A673 (cell line): Measurements from ENCODE around the gene PHEX. TPM values are rescaled to one million over a fixed set of nuclear protein-coding genes. Genes with fewer than 3 reads are reported as not detected.

Experiments used
- BruUV-seq: library from RNA; stranded (reverse); fragments of 400-500 nt; replicated peaks from 2 replicates; lab custom pipeline; 2021; lab: Mats Ljungman, UMichigan
- CTCF ChIA-PET: fragments of 300-600 bp; sonication (Branson Sonifier 250); formaldehyde crosslinking; loops from one replicate; lab custom pipeline; 2022; ENCODE audit warnings: antibody characterized with exemption; lab: Charles Lee
- POLR2A ChIA-PET: fragments of 300-600 bp; sonication (Branson Sonifier 250); formaldehyde crosslinking; loops from one replicate; lab custom pipeline; 2022; ENCODE audit warnings: antibody characterized with exemption; ENCODE audit not compliant: low non-redundant PET; lab: Charles Lee
- DNase-seq: peaks from one replicate; pipeline ENCODE4 v3.0.0-alpha.2; 2015; ENCODE audit warnings: low spot score
- H3K27ac ChIP-seq: fragments of 200-600 bp; sonication (generic); 2 replicates; pipeline ENCODE4 v1.5.1; 2016; ENCODE audit warnings: mixed run types, low read depth, mild to moderate bottlenecking, mixed read lengths, antibody characterized with exemption, low read length; ENCODE audit not compliant: poor library complexity, severe bottlenecking
- H3K27me3 ChIP-seq: fragments of 200-600 bp; sonication (generic); replicated peaks from 2 replicates; pipeline ENCODE4 v1.6.1; 2017; ENCODE audit warnings: mixed run types, low read depth, mild to moderate bottlenecking, mixed read lengths, antibody characterized with exemption, low read length; ENCODE audit not compliant: insufficient read depth, poor library complexity
- H3K36me3 ChIP-seq: fragments of 200-600 bp; sonication (generic); 2 replicates; pipeline ENCODE4 v1.6.1; 2016; ENCODE audit warnings: mixed run types, mild to moderate bottlenecking, mixed read lengths, antibody characterized with exemption, low read length; ENCODE audit not compliant: insufficient read depth, poor library complexity, severe bottlenecking
- H3K4me1 ChIP-seq: fragments of 200-600 bp; sonication (generic); 2 replicates; pipeline ENCODE4 v1.6.1; 2017; ENCODE audit warnings: mixed run types, mild to moderate bottlenecking, mixed read lengths, antibody characterized with exemption, low read length; ENCODE audit not compliant: insufficient read depth, poor library complexity, severe bottlenecking
- H3K4me3 ChIP-seq: fragments of 200-600 bp; sonication (generic); 2 replicates; pipeline ENCODE4 v1.5.1; 2016; ENCODE audit warnings: low read depth, mixed run types, mild to moderate bottlenecking, mixed read lengths, low read length; ENCODE audit not compliant: poor library complexity, severe bottlenecking
- H3K9me3 ChIP-seq: fragments of 200-600 bp; sonication (generic); 2 replicates; pipeline ENCODE4 v1.6.1; 2016; ENCODE audit warnings: mixed run types, low read depth, mild to moderate bottlenecking, mixed read lengths, antibody characterized with exemption, low read length; ENCODE audit not compliant: poor library complexity, severe bottlenecking
- CTCF ChIP-seq: fragments of 300-800, 200-600 bp; sonication (generic); conservative IDR thresholded peaks from 2 replicates; pipeline ENCODE4 v1.5.1; 2017; ENCODE audit warnings: low read depth, mild to moderate bottlenecking, antibody characterized with exemption, low read length, moderate library complexity, mixed read lengths
- EZH2 ChIP-seq: fragments of 200-600 bp; sonication (generic); IDR thresholded peaks from 2 replicates; pipeline ENCODE4 v1.6.1; 2017; ENCODE audit warnings: borderline replicate concordance, low read depth, mild to moderate bottlenecking, mixed read lengths, antibody characterized with exemption, low read length; ENCODE audit not compliant: poor library complexity, severe bottlenecking
- intact Hi-C: fragments of 100-400 bp; cut with micrococcal nuclease; formaldehyde crosslinking; loops from one replicate; pipeline ENCODE4 v1.10.0; 2022; ENCODE audit not compliant: unreplicated experiment
- total RNA-seq: library from RNA; stranded (reverse); gene quantifications from 2 replicates; pipeline ENCODE4 v1.2.3, GENCODE V29; 2021

The PHEX gene
- total RNA-seq, 1 experiment from 2014 or later = 0.43 TPM

- intact Hi-C loops = no loop called here
- TF ChIP-seq CTCF = no peak
- no peak for TF ChIP-seq EZH2
These were observed 56.2 kb downstream of the PHEX start for GRCh38 chrX:22088326-22088725.

GRCh38 chrX:22090181-22090580 lies 58.1 kb downstream of the PHEX start:
- no peaks in the 10 kb centered on the region for H3K27me3 ChIP-seq
- intact Hi-C loops = no loop called here
- no peak overlapping the region for H3K27ac ChIP-seq
- H3K4me3 ChIP-seq = no peak overlapping the region
- ChIA-PET CTCF (no interaction called here), POLR2A (interaction anchor here (0.6 kb wide), 1 partner anchor 1956 kb away, joined by 11 read pairs; no protein-coding TSS in a partner anchor)
- TF ChIP-seq CTCF (no peak), EZH2 (no peak)
- H3K36me3 ChIP-seq = no peaks in the 10 kb centered on the region
- H3K9me3 ChIP-seq = no peaks in the 10 kb centered on the region
- no TSS peak for BruUV-seq
- no peak for DNase-seq
- no peaks in the 10 kb centered on the region for H3K4me1 ChIP-seq

More at GRCh38 chrX:22088326-22088725, 56.2 kb downstream of the PHEX start:
- Histone ChIP-seq H3K27me3 (no peaks in the 10 kb centered on the region), H3K9me3 (no peaks in the 10 kb centered on the region), H3K36me3 (no peaks in the 10 kb centered on the region), H3K4me1 (no peaks in the 10 kb centered on the region), H3K4me3 (no peak overlapping the region), H3K27ac (no peak overlapping the region)
- POLR2A ChIA-PET = no interaction called here
- no peak for DNase-seq
- CTCF ChIA-PET = no interaction called here
- BruUV-seq = no TSS peak

- H3K27ac ChIP-seq = no peak overlapping the region
- H3K27me3 ChIP-seq = no peaks in the 10 kb centered on the region
- H3K36me3 ChIP-seq = no peaks in the 10 kb centered on the region
- intact Hi-C loops = no loop called here
- CTCF ChIA-PET = no interaction called here
- POLR2A ChIA-PET = no interaction called here
- DNase-seq = no peak
- no TSS peak for BruUV-seq
- no peak overlapping the region for H3K4me3 ChIP-seq
- no peaks in the 10 kb centered on the region for H3K9me3 ChIP-seq
- no peak for TF ChIP-seq EZH2
- no peak for TF ChIP-seq CTCF
- H3K4me1 ChIP-seq = no peaks in the 10 kb centered on the region
These were observed 61.4 kb downstream of the PHEX start for GRCh38 chrX:22093550-22093949.
